HFF-Myc (cell line): ENCODE data around the gene TRABD2B.

Source experiments
- DNase-seq: peaks from one replicate; pipeline ENCODE4 v3.0.0-alpha.2; 2011; ENCODE audit warnings: low read depth; ENCODE audit errors: extremely low read depth
- H3K4me3 ChIP-seq: replicated peaks from 2 replicates; pipeline ENCODE4 v1.5.1; 2011; ENCODE audit warnings: low read depth, mild to moderate bottlenecking, control low read depth, low read length
- CTCF ChIP-seq: IDR thresholded peaks from 2 replicates; pipeline ENCODE4 v1.5.1; 2012; ENCODE audit warnings: mild to moderate bottlenecking, low read depth, low read length, control low read depth; ENCODE audit errors: missing control alignments

TRABD2B gene

DNA sequence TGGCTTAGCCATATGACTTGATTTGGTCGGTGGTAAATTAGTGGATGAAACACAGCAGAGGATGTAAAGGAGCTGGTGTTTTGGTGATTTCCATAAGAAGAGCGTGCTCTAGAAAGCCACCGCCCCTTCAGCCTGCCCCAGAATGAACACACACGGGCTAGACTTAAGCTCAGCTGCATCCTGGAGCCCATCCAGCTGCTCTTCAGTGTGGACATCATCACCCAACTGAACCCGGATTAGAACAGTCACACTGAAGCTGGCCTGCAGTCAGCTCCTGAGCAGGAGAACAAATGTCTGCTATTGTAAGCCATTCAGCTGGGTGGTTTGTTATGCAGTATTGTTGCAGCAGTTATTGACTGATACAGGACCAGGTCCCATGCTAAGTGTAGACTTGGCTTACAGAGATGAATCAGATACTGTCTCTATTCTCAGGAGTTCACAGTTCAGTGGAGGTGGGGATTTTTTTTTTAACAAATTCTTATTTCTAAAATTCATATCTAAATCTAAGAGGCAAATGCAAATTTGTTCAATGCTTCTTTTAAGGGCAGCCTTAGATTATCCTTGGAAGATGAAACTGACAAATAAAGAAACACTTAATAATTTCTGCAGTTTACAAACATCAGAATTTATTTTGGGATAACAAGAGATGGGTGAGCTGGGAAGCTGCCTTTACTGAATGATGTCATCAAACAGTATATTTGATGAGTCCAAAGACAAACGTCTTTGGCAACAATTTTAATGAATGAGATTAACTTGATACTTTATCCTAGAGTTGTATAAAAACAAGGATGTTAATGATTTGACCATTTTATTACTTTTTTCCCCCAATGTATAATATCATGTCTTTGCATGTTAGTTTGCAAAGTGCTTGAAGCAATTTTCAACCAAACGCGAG, 251.2 kb downstream of the TRABD2B start:
- no peak for DNase-seq
- no peak for TF ChIP-seq CTCF
- H3K4me3 ChIP-seq = no peak overlapping the region

DNA sequence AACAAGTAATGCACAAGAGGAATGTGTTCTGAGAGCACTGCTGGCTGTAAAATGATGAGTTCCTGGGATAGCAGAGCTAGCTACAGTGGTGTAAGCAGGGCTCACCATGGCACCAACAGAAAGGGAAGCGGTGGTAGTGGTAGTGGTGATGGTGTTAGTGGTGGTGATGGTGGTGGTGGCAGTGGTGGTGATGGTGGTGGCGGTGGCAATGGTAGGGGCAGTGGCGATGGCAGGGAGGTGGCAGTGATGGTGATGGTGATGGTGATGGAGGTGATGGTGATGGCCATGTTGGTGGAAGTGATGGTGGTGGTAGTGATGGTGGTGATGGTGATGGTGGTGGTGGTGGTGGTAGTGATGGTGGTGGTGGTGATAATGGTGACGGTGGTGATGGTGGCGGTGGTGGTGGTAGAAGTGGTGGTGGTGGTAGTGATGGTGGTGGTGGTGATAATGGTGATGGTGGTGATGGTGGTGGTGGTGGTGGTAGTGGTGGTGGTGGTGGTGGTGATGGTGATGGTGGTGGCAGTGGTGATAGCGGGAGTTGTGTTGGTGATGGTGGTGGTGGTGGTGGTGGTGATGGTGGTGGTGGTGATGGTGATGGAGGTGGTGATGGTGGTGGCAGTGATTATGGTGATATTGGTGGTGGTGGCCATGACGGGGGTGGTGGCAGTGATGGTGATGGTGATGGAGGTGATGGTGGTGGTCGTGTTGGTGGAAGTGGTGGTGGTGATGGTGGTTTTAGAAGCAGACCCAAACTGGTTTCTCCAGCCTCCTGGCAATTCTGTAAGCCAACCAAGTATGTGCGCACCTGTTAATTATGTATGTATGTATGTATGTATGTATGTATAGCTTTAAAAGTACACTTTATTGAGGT, 254.1 kb downstream of the TRABD2B start:
- TF ChIP-seq CTCF = no peak
- no peak for DNase-seq
- no peak overlapping the region for H3K4me3 ChIP-seq

DNA sequence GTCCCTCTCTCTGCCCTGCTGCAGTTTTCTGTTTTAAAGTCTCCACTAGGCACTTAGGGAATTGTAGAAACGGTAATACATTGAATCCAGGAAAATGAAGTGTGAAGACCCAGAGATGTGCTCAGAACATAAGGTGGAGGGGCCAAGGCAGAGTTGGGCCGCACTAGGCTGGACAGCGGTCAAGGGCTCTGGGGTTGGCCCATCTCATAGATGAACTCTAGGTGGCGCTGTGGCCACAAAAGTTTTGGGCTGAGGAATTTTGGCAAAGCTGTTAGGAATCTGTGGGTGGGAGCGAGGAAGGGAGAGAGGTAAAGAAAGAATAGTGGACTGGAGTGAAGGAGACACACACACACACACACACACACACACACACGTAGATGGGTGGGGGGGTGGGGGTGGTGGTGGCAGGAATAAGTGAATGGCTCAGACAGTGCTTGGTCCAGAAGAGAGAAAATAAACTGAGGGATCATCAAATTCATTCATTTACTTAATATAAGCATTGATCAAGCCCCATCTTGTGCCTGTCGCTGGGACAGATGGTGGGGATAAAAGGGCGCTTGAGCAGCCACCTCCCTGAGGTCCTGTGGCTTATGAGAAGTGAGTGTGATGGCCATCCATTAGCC, 258.5 kb downstream of the TRABD2B start:
- TF ChIP-seq CTCF = peak; percentile 81
- no peak overlapping the region for H3K4me3 ChIP-seq
- no peak for DNase-seq

GRCh38 chr1:47732489-47732888, 264.7 kb downstream of the TRABD2B start:
- no peak overlapping the region for H3K4me3 ChIP-seq
- no peak for DNase-seq
- no peak for TF ChIP-seq CTCF

DNA sequence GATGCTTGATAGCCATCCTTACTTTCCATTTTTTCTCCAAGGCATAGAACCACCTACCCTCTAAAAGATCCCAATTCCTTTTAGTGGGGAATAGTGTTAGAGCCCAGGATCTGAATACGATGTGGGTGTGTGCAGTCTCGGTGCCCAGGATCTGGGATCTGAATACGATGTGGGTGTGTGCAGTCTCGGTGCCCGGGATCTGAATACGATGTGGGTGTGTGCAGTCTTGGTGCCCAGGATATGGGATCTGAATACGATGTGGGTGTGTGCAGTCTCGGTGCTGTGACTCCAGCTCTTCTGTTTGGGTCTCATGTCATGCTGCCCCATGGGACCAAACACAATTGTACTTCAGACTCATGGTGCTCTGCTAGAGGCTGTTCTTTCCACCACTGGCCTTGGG, 265.5 kb downstream of the TRABD2B start:
- no peak overlapping the region for H3K4me3 ChIP-seq
- no peak for TF ChIP-seq CTCF
- no peak for DNase-seq

DNA sequence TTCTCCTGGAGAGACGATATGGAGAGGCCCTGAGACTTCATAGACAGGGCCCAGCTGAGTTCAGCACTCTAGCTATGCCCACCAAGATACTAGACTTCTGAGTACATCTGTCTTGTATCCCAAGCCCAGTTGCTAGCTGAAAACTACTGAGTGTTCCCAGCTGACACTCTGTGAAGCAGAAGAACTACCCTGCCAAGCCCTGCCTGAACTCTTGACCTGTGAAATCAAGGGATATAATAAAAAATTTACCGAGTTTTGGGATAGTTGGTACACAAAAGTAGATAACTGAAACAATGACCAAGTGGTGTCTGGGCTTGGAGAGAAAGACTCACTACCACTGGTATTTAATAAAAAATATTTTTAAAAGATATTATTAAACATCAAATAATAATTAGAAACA, 267.5 kb downstream of the TRABD2B start:
- no peak for DNase-seq
- no peak overlapping the region for H3K4me3 ChIP-seq
- no peak for TF ChIP-seq CTCF
